Measurements from ENCODE around the gene CYP2B6. TPM values are rescaled to one million over a fixed set of nuclear protein-coding genes. Genes with fewer than 3 reads are reported as not detected.
"Not testable (repeated sequence)": the region's sequence is repeated elsewhere in the genome, so short reads cannot be mapped to it uniquely, and the experiment has no call there.

CYP2B6 gene
- total RNA-seq, 1 donor from 2014 or later = not detected

- no peak for ATAC-seq
Measured at GRCh38 chr19:41031916-41032315, 40.8 kb downstream of the CYP2B6 start.

GRCh38 chr19:41033324-41033723 is 42.2 kb downstream of the CYP2B6 start:
- not testable (repeated sequence) for ATAC-seq

GRCh38 chr19:41039806-41040205 is 48.7 kb downstream of the CYP2B6 start:
- ATAC-seq = no peak

DNA sequence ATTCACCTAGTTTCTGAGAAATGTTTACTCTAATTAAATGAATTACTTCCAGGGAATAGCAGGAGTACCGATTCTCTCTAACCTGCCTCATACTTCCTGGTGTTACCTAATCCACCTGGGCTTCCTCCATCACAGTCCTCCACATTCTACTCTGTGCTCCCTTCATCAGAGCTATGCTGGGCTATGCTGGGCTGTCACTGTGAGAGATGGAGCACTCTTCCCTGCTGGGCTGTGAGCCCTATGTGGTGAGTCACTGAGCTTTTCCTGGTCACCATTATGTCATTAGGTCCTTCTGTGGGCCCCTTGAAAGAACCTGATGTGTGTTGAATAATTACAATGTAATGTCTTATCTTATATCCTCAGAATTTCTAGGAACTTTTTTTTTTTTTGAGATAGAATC is 54.0 kb downstream of the CYP2B6 start:
- not testable (repeated sequence) for ATAC-seq

DNA sequence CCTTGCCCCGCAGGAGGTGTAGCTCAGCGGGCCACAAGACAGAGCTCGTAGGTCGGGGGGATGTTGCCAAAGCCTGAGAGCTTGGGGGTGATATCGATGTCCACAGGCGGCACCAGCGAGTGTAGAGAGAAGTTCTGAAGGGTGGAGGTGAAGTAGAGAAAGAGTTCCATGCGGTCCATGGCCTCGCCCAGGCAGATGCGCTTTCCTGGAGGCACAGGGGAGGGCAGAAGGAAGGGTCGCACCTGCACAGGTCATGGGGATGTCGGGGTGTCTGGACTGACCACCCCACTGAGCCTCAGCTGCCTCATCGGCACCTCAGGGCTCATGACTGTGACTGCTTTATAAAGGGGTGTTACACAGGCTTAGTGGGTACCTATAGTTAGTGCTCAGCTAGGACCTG is 59.3 kb downstream of the CYP2B6 start:
- no peak for ATAC-seq

GRCh38 chr19:41052162-41052561 is 61.1 kb downstream of the CYP2B6 start:
- not testable (repeated sequence) for ATAC-seq

- ATAC-seq = not testable (repeated sequence)
Measured at GRCh38 chr19:41053331-41053730, 62.2 kb downstream of the CYP2B6 start.

GRCh38 chr19:41064974-41065569 is 74.0 kb downstream of the CYP2B6 start:
- no peak for ATAC-seq

Other genes starting within 250 kb of the CYP2B6 start
- gene ACTMAP, start 240.8 kb upstream of the CYP2B6 start, total RNA-seq = 5.4 TPM
- gene SNRPA, start 240.1 kb upstream of the CYP2B6 start, total RNA-seq = 69.8 TPM
- gene MIA, start 215.8 kb upstream of the CYP2B6 start, total RNA-seq = 7.5 TPM
- 17.8 TPM for gene RAB4B, start 213.0 kb upstream of the CYP2B6 start, total RNA-seq
- 32.1 TPM for gene EGLN2, start 192.1 kb upstream of the CYP2B6 start, total RNA-seq
- gene CYP2A6, start 140.8 kb upstream of the CYP2B6 start, total RNA-seq = 0.24 TPM
- not detected for gene CYP2A7, start 109.1 kb upstream of the CYP2B6 start, total RNA-seq
- not detected for gene CYP2A13, start 97.2 kb downstream of the CYP2B6 start, total RNA-seq
- gene CYP2F1, start 123.2 kb downstream of the CYP2B6 start, total RNA-seq = 0.36 TPM
- 10.4 TPM for gene CYP2S1, start 201.9 kb downstream of the CYP2B6 start, total RNA-seq
- 4.0 TPM for gene AXL, start 227.9 kb downstream of the CYP2B6 start, total RNA-seq